ENCODE results near the gene USPL1.

DNA sequence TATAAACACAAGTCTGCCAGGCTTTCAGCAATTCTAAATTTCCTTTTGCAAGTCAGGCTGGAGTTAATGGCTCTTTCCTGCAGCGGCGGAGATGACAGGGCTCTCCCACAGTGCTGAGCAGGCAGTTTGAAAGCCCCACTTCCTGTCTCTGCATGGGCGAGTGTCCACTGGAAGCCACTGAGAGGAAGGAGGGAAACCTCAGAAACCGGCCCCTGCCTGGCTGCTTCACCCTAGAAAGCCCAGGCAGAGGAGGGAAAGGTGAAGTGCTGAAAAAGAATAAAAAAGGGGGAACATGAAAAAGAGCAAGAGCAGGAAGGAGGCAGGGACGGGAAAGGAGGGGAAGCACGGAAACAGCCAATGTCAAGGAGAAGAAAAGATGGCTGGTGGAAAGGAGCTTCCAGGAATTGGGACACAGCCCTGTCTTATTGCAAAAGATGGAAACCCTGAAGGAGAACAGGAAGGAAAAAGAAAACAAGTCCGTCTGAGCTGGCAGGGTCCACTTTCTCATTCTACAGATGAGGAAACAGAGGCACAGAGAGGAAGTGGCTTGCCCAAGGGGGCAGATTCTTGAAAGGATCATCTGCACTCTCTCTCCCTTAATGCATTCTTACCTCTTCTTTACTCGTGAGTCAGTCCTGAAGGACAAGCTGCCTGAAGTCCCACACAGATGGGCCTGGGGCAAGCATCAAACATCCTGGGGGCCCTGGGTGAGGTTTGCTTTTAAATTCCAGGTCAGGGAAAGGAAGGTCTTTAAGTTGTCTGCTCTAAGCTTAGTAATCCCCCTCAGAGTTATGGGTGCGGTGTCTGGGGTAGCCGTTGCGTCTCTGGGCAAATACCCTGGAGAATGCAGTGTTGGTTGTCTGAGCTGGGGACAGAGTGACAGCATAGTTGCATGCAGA lies 78.8 kb downstream of the USPL1 start:
- TF ChIP-seq POLR2A (IDR thresholded peaks at IDR 0.05), result no peak
- TF ChIP-seq, protein P1, sequence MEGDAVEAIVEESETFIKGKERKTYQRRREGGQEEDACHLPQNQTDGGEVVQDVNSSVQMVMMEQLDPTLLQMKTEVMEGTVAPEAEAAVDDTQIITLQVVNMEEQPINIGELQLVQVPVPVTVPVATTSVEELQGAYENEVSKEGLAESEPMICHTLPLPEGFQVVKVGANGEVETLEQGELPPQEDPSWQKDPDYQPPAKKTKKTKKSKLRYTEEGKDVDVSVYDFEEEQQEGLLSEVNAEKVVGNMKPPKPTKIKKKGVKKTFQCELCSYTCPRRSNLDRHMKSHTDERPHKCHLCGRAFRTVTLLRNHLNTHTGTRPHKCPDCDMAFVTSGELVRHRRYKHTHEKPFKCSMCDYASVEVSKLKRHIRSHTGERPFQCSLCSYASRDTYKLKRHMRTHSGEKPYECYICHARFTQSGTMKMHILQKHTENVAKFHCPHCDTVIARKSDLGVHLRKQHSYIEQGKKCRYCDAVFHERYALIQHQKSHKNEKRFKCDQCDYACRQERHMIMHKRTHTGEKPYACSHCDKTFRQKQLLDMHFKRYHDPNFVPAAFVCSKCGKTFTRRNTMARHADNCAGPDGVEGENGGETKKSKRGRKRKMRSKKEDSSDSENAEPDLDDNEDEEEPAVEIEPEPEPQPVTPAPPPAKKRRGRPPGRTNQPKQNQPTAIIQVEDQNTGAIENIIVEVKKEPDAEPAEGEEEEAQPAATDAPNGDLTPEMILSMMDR (IDR thresholded peaks at IDR 0.05), result no peak

Data from testis (tissue), 2 donors.